Transverse colon (tissue), 4 donors: ENCODE results near the gene RPL11.

Experiments
- CTCF ChIP-seq, 5 experiments: fragments of 200-600 bp in 3 of 5; fragments of 450-650 bp in 2 of 5; sonication (generic) in 3 of 5; IDR thresholded peaks; 1 replicate in 2 of 5; 2 replicates in 3 of 5; pipeline ENCODE4 v1.5.1; 2016 to 2017; ENCODE audit warnings: antibody characterized with exemption in 5 of 5, inconsistent platforms in 3 of 5, mild to moderate bottlenecking in 2 of 5, moderate library complexity in 1 of 5
- EP300 ChIP-seq: sonication (generic); formaldehyde crosslinking; IDR thresholded peaks from one replicate; pipeline ENCODE4 v1.6.1; 2017; ENCODE audit warnings: antibody characterized with exemption, low read depth
- POLR2AphosphoS5 ChIP-seq, 3 donors: sonication (generic); formaldehyde crosslinking; IDR thresholded peaks; one replicate each; pipeline ENCODE4 v1.6.1; 2016; ENCODE audit warnings: antibody characterized with exemption in 3 of 3

- TF ChIP-seq CTCF (IDR thresholded peaks at IDR 0.05) (no peak), EP300 (no peak), POLR2AphosphoS5 (IDR thresholded peaks at IDR 0.05) (no peak)
Observed at GRCh38 chr1:23670709-23671108, 20.9 kb upstream of the RPL11 start.
